Activated CD8-positive, alpha-beta T cell treated with anti-CD3 and anti-CD28 coated beads for 36 hours (primary cell): ENCODE data around the gene SRPRB. TPM values are rescaled to one million over a fixed set of nuclear protein-coding genes. Genes with fewer than 3 reads are reported as not detected.

Experiments
- ATAC-seq: fragments of 200-7000 bp; cut with Tn5 transposase; one replicate; pipeline ENCODE4 v1.10.0; 2021; ENCODE audit warnings: mild to moderate bottlenecking, moderate library complexity
- CTCF ChIA-PET: fragments of 350-600 bp; sonication (Branson Sonifier 250); formaldehyde crosslinking; loops from one replicate; lab custom pipeline; 2021; ENCODE audit warnings: antibody characterized with exemption; lab: Charles Lee
- POLR2A ChIA-PET: fragments of 350-600 bp; sonication (Branson Sonifier 250); formaldehyde crosslinking; loops from one replicate; lab custom pipeline; 2021; ENCODE audit warnings: antibody characterized with exemption; lab: Charles Lee
- DNase-seq: peaks from one replicate; pipeline ENCODE4 v3.0.0-alpha.2; 2020
- H3K27ac Mint-ChIP-seq: one replicate; pipeline ENCODE4 v1.8.0; 2021; ENCODE audit warnings: mild to moderate bottlenecking, mixed read lengths
- H3K27me3 Mint-ChIP-seq: one replicate; pipeline ENCODE4 v1.8.0; 2021; ENCODE audit warnings: mixed read lengths
- H3K36me3 Mint-ChIP-seq: one replicate; pipeline ENCODE4 v1.8.0; 2021; ENCODE audit warnings: low read depth, mixed read lengths
- H3K4me1 Mint-ChIP-seq: one replicate; pipeline ENCODE4 v1.8.0; 2021; ENCODE audit warnings: low read depth, mixed read lengths
- H3K4me3 Mint-ChIP-seq: one replicate; pipeline ENCODE4 v1.8.0; 2021; ENCODE audit warnings: mild to moderate bottlenecking, moderate library complexity, mixed read lengths
- H3K9me3 Mint-ChIP-seq: one replicate; pipeline ENCODE4 v1.8.0; 2021; ENCODE audit warnings: mixed read lengths
- CTCF ChIP-seq: fragments of 200-600 bp; IDR thresholded peaks from one replicate; pipeline ENCODE4 v1.8.0; 2022; ENCODE audit warnings: antibody characterized with exemption, mild to moderate bottlenecking
- intact Hi-C: fragments of 100-400 bp; cut with micrococcal nuclease; formaldehyde crosslinking; loops from one replicate; pipeline ENCODE4 v1.10.0; 2022
- total RNA-seq, 2 experiments: library from RNA; stranded (reverse); gene quantifications; one replicate each; pipeline ENCODE4 v1.2.3, GENCODE V29; 2021

Gene SRPRB
- total RNA-seq, 2 experiments from 2014 or later = 63.8 to 65.8 TPM

- Mint-ChIP-seq H3K9me3 (no peaks in the 10 kb centered on the region), H3K4me1 (no peaks in the 10 kb centered on the region), H3K27ac (no peak overlapping the region), H3K36me3 (no peaks in the 10 kb centered on the region), H3K27me3 (peaks cover 16% of the 10 kb centered on the region), H3K4me3 (no peak overlapping the region)
- ATAC-seq (no peak), DNase-seq (no peak)
- TF ChIP-seq CTCF = no peak
- intact Hi-C loops = no loop called here
- ChIA-PET CTCF (no interaction called here), POLR2A (no interaction called here)
Observed at GRCh38 chr3:133773732-133774131, 31.9 kb upstream of the SRPRB start.

- intact Hi-C loops = no loop called here
Observed at GRCh38 chr3:133775309-133775708, 30.3 kb upstream of the SRPRB start.

GRCh38 chr3:133775835-133776234, 29.8 kb upstream of the SRPRB start:
- Mint-ChIP-seq H3K36me3 (no peaks in the 10 kb centered on the region), H3K4me1 (no peaks in the 10 kb centered on the region), H3K27me3 (peaks cover 25% of the 10 kb centered on the region), H3K4me3 (no peak overlapping the region), H3K9me3 (no peaks in the 10 kb centered on the region), H3K27ac (no peak overlapping the region)
- no peak for DNase-seq
- TF ChIP-seq CTCF = no peak
- ChIA-PET POLR2A (interaction anchor here (0.6 kb wide), 1 partner anchor 20 kb away, joined by 3 read pairs; no protein-coding TSS in a partner anchor), CTCF (no interaction called here)
- intact Hi-C loops = no loop called here
- no peak for ATAC-seq

More at GRCh38 chr3:133775309-133775708, 30.3 kb upstream of the SRPRB start:
- peaks cover 25% of the 10 kb centered on the region for H3K27me3 Mint-ChIP-seq
- no peaks in the 10 kb centered on the region for H3K9me3 Mint-ChIP-seq
- ATAC-seq = no peak
- POLR2A ChIA-PET = interaction anchor here (0.6 kb wide), 1 partner anchor 20 kb away, joined by 3 read pairs; no protein-coding TSS in a partner anchor
- CTCF ChIA-PET = no interaction called here
- no peaks in the 10 kb centered on the region for H3K4me1 Mint-ChIP-seq
- no peak overlapping the region for H3K4me3 Mint-ChIP-seq
- no peaks in the 10 kb centered on the region for H3K36me3 Mint-ChIP-seq
- no peak for DNase-seq
- H3K27ac Mint-ChIP-seq = no peak overlapping the region
- no peak for TF ChIP-seq CTCF

GRCh38 chr3:133776794-133777438, 28.7 kb upstream of the SRPRB start:
- CTCF ChIA-PET = no interaction called here
- Mint-ChIP-seq H3K36me3 (no peaks in the 10 kb centered on the region), H3K27ac (no peak overlapping the region), H3K4me1 (no peaks in the 10 kb centered on the region), H3K27me3 (peaks cover 23% of the 10 kb centered on the region), H3K9me3 (no peaks in the 10 kb centered on the region), H3K4me3 (no peak overlapping the region)
- intact Hi-C loops = no loop called here
- ATAC-seq (no peak), DNase-seq (no peak)
- POLR2A ChIA-PET = no interaction called here
- TF ChIP-seq CTCF = no peak

GRCh38 chr3:133777807-133778568, 27.6 kb upstream of the SRPRB start:
- Mint-ChIP-seq H3K4me3 (no peak overlapping the region), H3K9me3 (no peaks in the 10 kb centered on the region), H3K36me3 (no peaks in the 10 kb centered on the region)

More at GRCh38 chr3:133777807-133778568, 27.6 kb upstream of the SRPRB start:
- Mint-ChIP-seq H3K27ac (no peak overlapping the region), H3K4me1 (no peaks in the 10 kb centered on the region), H3K27me3 (peaks cover 22% of the 10 kb centered on the region)
- ATAC-seq (no peak), DNase-seq (no peak)
- no peak for TF ChIP-seq CTCF
- CTCF ChIA-PET = no interaction called here
- POLR2A ChIA-PET = no interaction called here
- intact Hi-C loops = no loop called here
